GM19467 (cell line): Measurements from ENCODE around the gene EMP2.
"Not testable (repeated sequence)": the region's sequence is repeated elsewhere in the genome, so short reads cannot be mapped to it uniquely, and the experiment has no call there.

Experiments used
- ATAC-seq: cut with Tn5 transposase; IDR thresholded peaks from one replicate; pipeline ENCODE4 v1.9.1; 2021; ENCODE audit warnings: mild to moderate bottlenecking, moderate library complexity; ENCODE audit not compliant: unreplicated experiment

The EMP2 gene

GRCh38 chr16:10579575-10579964, 828 bp downstream of the EMP2 start:
- no peak for ATAC-seq

- no peak for ATAC-seq
These were observed 1.7 kb downstream of the EMP2 start for GRCh38 chr16:10578474-10579316.

- ATAC-seq, result no peak
These were observed 2.8 kb downstream of the EMP2 start for GRCh38 chr16:10577305-10578202.

- ATAC-seq, result no peak
These were observed 3.8 kb downstream of the EMP2 start for GRCh38 chr16:10576390-10577304.

- ATAC-seq, result no peak
These were observed 4.8 kb downstream of the EMP2 start for GRCh38 chr16:10575506-10576130.

GRCh38 chr16:10572611-10573010, 7.8 kb downstream of the EMP2 start:
- no peak for ATAC-seq

GRCh38 chr16:10571354-10571753, 9.0 kb downstream of the EMP2 start:
- ATAC-seq, result no peak

GRCh38 chr16:10569621-10570020, 10.8 kb downstream of the EMP2 start:
- ATAC-seq, result no peak

- no peak for ATAC-seq
These were observed 13.8 kb downstream of the EMP2 start for GRCh38 chr16:10566613-10567012.

GRCh38 chr16:10565167-10565566, 15.2 kb downstream of the EMP2 start:
- ATAC-seq, result no peak

- no peak for ATAC-seq
These were observed 15.8 kb downstream of the EMP2 start for GRCh38 chr16:10564591-10564990.

- no peak for ATAC-seq
These were observed 18.0 kb downstream of the EMP2 start for GRCh38 chr16:10562361-10562899.

GRCh38 chr16:10561425-10561824, 19.0 kb downstream of the EMP2 start:
- ATAC-seq, result no peak

- no peak for ATAC-seq
These were observed 19.4 kb downstream of the EMP2 start for GRCh38 chr16:10561001-10561400.

- not testable (repeated sequence) for ATAC-seq
These were observed 20.6 kb downstream of the EMP2 start for GRCh38 chr16:10559792-10560191.

- no peak for ATAC-seq
These were observed 21.4 kb downstream of the EMP2 start for GRCh38 chr16:10558746-10559641.

- no peak for ATAC-seq
These were observed 22.1 kb downstream of the EMP2 start for GRCh38 chr16:10558305-10558704.

- ATAC-seq, result no peak
These were observed 22.6 kb downstream of the EMP2 start for GRCh38 chr16:10557750-10558149.

GRCh38 chr16:10556236-10556635, 24.2 kb downstream of the EMP2 start:
- no peak for ATAC-seq
